ENCODE results near the gene MRPL4.

- no peak for TF ChIP-seq EZH2 (IDR thresholded peaks at IDR 0.05)
- no peak for TF ChIP-seq POLR2AphosphoS5 (IDR thresholded peaks at IDR 0.05; ENCODE audit: borderline replicate concordance, low read depth, low read length)
Observed at GRCh38 chr19:10293637-10294367, 41.8 kb downstream of the MRPL4 start.
